ENCODE results near the gene CNPY4.
A peak's percentile ranks its signal among the peaks of the same experiment; 100 is the strongest.

The CNPY4 gene

GRCh38 chr7:100091411-100092181 lies 27.8 kb upstream of the CNPY4 start:
- DNase-seq (ENCODE audit: low read depth) = no peak

- DNase-seq (ENCODE audit: low read depth) = no peak
Observed at GRCh38 chr7:100093054-100093453, 26.4 kb upstream of the CNPY4 start.

DNA sequence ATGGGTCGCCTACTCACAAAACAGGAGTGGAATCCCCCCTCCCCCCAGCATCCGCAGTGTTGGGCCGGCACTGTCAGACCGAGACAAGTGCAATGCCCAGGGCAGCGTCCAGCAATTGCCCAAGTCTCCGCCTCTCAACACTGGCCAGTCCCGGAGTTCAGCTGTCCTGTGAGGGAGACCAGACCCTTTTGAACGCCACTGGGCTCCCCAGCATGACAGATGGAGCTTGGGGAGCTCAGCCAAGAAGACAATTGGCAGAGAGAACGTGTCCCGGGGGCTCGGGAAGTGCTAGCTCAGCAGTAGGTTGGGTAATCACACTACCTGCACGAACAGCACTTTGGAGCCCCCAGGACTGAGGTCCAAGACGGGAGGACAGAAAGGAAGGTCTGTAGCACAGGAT lies 25.9 kb upstream of the CNPY4 start:
- no peak for DNase-seq (ENCODE audit: low read depth)

- no peak for DNase-seq (ENCODE audit: low read depth)
Observed at GRCh38 chr7:100093925-100094486, 25.4 kb upstream of the CNPY4 start.

GRCh38 chr7:100095289-100095688 lies 24.1 kb upstream of the CNPY4 start:
- DNase-seq (ENCODE audit: low read depth) = no peak

- no peak for DNase-seq (ENCODE audit: low read depth)
Observed at GRCh38 chr7:100095704-100096103, 23.7 kb upstream of the CNPY4 start.

- DNase-seq (ENCODE audit: low read depth) = no peak
Observed at GRCh38 chr7:100098913-100099312, 20.5 kb upstream of the CNPY4 start.

- no peak for DNase-seq (ENCODE audit: low read depth)
Observed at GRCh38 chr7:100099452-100099851, 20.0 kb upstream of the CNPY4 start.

DNA sequence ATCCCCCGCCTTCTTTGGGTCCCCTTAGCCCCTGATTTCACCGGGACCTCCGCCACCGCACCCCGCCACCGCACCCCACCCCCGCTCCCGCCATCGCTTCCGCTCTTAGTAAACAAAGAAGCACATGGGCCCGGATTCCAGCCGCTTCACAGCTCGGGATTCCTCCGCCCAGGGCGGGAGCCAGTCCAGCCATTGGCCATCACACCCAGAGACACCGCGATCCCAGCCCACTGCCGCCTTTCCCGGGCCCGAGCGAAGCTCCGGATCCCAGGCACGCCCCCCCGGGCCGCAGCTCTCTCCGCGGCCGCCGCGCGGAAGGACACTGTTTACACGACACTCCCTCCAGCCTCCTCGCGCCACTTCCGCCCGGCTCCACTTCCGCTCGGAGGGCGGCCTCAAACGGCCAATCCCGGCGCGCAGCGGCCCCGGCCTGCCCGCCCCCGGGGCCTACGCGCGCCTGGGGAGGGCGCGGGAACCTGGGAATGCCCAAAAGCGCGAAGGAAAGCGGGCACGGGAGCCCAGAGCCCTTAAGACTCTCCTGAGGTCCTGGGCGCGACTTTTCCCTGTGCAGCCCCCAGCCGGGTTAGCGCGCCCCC lies 18.9 kb upstream of the CNPY4 start:
- DNase-seq (ENCODE audit: low read depth) = peak; percentile 81

DNA sequence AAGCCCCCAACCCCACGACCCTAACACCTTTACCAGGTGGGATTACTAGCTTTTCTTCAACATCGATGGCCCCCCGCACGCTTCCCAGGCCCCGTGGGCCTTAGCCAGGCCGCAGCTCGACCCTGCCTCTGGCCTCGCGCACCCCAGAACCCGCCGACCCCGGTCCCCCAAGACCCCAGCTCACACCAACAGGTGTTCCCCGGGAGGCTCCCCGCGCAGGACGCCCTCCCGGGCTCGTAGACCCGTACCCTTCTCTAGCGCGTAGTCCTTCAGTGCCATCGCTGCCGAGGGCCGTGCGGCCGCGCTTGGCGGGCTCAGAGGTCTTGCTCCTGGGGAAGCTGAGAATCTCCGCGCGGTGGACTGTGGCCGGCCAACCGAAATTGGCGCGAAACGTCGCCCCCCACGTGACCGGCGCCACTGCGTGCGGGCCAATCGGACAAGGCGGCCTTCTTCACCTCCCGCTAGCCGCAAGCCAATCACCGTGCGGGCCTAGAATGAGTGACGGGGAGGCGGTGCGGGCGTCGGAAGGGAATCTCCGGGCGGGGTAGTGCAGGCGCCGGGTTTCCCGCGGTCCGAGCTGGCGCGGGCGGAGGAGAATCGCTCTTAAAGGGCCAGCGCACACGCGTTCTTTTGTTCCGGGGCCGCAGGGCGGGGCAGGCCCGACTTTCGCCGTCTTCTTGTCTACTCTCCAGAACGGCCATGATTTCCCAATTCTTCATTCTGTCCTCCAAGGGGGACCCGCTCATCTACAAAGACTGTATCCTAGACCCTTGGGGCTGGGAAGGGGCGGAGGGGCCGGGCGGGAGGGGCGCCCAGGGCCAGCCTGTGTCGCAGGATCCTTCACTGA lies 18.2 kb upstream of the CNPY4 start, which contains the start of the genes AP4M1 and MCM7:
Gene AP4M1, plus strand, starts transcription at position 628 of the 847 bp plus-strand sequence. Its CDS starts 72 bp downstream, at position 700.
Gene MCM7, minus strand, starts transcription at position 382 of the 847 bp plus-strand sequence. Its CDS starts 103 bp downstream, at position 279.
- peak; percentile 98 for DNase-seq (ENCODE audit: low read depth)

GRCh38 chr7:100102950-100103840 lies 16.2 kb upstream of the CNPY4 start:
- DNase-seq (ENCODE audit: low read depth) = no peak

DNA sequence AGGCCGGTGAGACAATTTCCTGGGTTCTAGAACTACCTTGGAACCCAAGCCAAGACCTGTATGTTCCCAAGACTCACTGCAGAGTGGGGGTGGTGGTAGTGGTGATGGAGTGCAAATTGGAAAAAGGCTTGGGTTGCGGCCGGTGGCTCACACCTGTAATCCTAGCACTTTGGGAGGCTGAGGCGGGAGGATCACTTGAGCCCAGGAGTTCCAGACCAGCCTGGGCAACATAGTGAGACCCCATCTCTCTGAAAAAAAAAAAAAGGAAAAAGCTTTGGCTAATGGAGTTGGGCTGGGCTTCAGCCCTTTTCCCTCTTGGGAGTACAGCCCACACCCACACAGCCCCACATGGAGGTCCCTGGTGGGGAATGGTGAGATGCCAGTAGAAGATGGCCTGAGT lies 13.9 kb upstream of the CNPY4 start:
- no peak for DNase-seq (ENCODE audit: low read depth)

DNA sequence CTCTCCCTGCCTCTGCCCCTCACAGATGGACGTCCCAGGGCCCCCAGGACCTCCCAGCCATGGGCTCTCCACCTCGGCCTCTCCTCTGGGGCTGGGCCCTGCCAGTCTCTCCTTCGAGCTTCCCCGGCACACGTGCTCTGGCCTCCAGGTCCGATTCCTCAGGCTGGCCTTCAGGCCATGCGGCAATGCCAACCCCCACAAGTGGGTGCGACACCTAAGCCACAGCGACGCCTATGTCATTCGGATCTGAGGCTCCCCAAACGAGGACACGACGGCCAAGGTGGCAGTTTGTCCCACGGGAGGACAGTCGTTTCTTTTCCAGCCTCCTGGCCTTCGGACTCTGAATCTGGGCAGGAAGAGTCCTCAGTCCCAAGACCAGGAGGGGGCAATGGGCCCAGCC lies 12.8 kb upstream of the CNPY4 start:
- no peak for DNase-seq (ENCODE audit: low read depth)

GRCh38 chr7:100107125-100107737 lies 12.2 kb upstream of the CNPY4 start:
- DNase-seq (ENCODE audit: low read depth) = no peak

GRCh38 chr7:100107890-100108289 lies 11.5 kb upstream of the CNPY4 start:
- no peak for DNase-seq (ENCODE audit: low read depth)

GRCh38 chr7:100109521-100110163 lies 9.8 kb upstream of the CNPY4 start:
- DNase-seq (ENCODE audit: low read depth) = no peak

DNA sequence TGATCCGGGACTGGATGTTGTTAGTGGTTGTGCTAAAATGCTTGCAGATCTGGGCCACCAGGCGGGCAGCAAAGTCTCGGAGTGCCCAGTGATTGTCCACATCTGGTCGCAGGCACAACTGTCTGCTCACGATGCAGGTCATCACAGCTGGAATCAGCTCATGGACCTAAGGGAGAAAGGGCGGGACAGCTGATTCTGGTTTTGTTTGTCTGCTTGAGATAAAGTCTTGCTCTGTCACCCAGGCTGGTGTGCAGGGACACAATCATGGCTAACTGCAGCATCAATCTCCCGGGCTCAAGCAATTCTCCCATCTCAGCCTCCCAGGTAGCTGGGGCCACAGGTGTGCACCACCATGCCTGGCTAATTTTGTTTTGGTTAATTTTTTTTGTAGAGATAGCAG lies 8.3 kb upstream of the CNPY4 start:
- DNase-seq (ENCODE audit: low read depth) = no peak

GRCh38 chr7:100111914-100112313 lies 7.5 kb upstream of the CNPY4 start:
- no peak for DNase-seq (ENCODE audit: low read depth)

- no peak for DNase-seq (ENCODE audit: low read depth)
Observed at GRCh38 chr7:100115026-100115425, 4.4 kb upstream of the CNPY4 start.

DNA sequence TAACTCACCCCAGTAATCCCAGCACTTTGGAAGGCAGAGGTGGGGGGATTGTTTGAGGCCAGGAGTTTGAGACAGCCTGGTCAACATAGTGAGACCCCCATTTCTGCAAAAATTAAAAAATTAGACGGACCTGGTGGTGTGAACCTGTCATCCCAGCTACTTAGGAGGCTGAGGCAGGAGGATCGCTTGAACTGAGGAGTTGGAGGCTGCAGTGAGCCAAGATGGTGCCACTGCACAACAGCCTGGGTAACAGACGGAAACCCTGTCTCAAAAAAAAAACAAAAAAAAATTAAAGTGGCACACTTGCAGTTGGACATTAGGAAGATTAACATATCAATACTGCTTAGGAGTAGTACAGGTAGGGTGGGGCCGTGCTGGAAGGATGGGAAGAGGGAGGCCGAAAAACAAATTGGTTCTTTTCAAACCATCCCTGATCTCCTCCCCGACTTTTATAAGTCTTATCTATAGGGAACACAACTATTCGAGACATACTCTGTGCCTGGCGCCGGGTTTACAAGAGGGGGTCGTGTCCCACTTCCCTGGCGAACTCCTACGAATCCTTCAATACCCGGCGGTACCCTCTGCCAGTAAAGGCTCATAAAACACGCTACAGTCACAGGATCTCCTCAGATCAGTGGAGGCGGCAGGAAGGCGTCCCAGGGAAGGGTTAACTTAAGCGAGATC lies 904 bp upstream of the CNPY4 start:
- no peak for DNase-seq (ENCODE audit: low read depth)
